SU-DHL-6 (cell line): ENCODE results near the gene LMBRD2.

Experiments
- CTCF ChIP-seq: fragments of 200-600 bp; sonication (generic); IDR thresholded peaks from one replicate; pipeline ENCODE4 v1.5.1; 2017; ENCODE audit warnings: antibody characterized with exemption, mild to moderate bottlenecking, low read length, moderate library complexity; ENCODE audit not compliant: insufficient read depth, poor library complexity, severe bottlenecking
- EZH2phosphoT487 ChIP-seq: fragments of 200-600 bp; sonication (generic), shearing (Covaris generic); conservative IDR thresholded peaks from 2 replicates; pipeline ENCODE4 v1.6.1; 2018; ENCODE audit warnings: mild to moderate bottlenecking, antibody characterized with exemption, low read length, moderate library complexity, mixed read lengths

- TF ChIP-seq CTCF = no peak
- no peak for TF ChIP-seq EZH2phosphoT487
These were observed at the start of gene LMBRD2, which contains the start of gene SKP2 for GRCh38 chr5:36151434-36152323.
